HG03108 (cell line): ENCODE data around the gene TMPRSS3.

Experiments
- ATAC-seq: cut with Tn5 transposase; IDR thresholded peaks from one replicate; pipeline ENCODE4 v1.9.1; 2021; ENCODE audit warnings: moderate library complexity; ENCODE audit not compliant: unreplicated experiment

TMPRSS3 gene

GRCh38 chr21:42338729-42339715, 56.8 kb downstream of the TMPRSS3 start:
- ATAC-seq: no peak

GRCh38 chr21:42337830-42338728, 57.8 kb downstream of the TMPRSS3 start:
- ATAC-seq: no peak

- no peak for ATAC-seq
These were observed 58.6 kb downstream of the TMPRSS3 start for GRCh38 chr21:42337276-42337675.

DNA sequence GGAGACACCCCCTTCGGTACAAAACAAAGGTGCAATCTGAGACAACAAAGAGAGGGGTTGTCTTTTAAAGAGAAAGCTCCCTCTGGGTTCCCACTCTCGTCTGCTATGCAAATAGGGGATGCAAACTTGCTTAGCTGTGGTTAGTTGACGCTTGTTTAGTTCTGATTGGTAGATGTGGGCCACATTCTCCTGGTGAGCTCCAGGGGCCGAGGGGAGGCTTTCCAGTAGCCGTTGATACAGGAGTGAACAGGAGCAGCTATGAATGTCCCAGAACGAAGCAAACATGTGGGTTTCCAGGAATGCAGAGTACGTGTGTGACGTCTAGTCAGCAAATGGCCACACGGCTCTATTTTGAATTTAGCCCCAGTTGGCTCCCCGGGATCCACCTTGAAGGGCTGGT, 59.8 kb downstream of the TMPRSS3 start:
- ATAC-seq: no peak

GRCh38 chr21:42332557-42333317, 63.1 kb downstream of the TMPRSS3 start:
- no peak for ATAC-seq

DNA sequence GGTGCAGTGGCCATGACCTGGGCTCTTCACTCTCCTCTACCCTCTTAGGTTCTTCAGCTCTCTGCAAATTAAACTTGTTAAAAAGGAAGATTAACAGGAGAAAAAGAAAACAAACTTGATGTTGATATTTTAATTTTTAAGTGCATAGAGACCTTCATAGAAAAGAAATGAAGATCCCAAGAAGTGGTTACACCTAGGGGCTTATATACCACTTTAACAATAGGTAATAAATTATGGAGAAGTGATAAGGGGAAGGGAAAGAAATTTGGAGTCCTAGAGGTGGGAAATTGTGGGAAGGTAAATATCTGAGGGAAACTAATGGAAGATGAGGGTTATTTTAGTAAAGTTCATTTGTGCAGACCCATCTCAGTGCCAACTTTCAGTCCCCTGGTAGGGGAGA, 64.2 kb downstream of the TMPRSS3 start:
- ATAC-seq: no peak

- no peak for ATAC-seq
These were observed 65.2 kb downstream of the TMPRSS3 start for GRCh38 chr21:42330380-42331371.

- no peak for ATAC-seq
These were observed 71.0 kb downstream of the TMPRSS3 start for GRCh38 chr21:42324896-42325295.
